ENCODE results near the gene FAM171A2.

DNA sequence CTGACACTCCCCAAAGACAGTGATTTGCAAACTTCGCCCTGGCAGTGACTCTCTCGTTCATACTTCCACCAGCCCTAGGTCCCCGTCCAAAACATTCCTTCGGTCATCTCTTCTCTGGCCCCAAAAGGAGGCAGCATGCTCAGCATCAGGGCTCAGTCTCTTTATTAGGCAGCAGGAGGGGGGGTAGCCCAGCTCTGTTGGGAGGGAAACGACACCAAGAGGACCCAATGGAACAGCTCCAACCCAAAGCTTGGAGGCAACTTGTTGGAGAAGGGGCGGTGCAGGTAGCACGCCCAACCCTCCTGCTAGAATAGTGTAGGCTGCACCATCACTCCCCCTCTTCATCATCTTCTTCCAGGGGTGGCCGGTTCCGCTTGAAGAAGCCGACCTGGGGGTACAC, 8.4 kb upstream of the FAM171A2 start:
- TF ChIP-seq, protein P1, sequence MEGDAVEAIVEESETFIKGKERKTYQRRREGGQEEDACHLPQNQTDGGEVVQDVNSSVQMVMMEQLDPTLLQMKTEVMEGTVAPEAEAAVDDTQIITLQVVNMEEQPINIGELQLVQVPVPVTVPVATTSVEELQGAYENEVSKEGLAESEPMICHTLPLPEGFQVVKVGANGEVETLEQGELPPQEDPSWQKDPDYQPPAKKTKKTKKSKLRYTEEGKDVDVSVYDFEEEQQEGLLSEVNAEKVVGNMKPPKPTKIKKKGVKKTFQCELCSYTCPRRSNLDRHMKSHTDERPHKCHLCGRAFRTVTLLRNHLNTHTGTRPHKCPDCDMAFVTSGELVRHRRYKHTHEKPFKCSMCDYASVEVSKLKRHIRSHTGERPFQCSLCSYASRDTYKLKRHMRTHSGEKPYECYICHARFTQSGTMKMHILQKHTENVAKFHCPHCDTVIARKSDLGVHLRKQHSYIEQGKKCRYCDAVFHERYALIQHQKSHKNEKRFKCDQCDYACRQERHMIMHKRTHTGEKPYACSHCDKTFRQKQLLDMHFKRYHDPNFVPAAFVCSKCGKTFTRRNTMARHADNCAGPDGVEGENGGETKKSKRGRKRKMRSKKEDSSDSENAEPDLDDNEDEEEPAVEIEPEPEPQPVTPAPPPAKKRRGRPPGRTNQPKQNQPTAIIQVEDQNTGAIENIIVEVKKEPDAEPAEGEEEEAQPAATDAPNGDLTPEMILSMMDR (IDR thresholded peaks at IDR 0.05) = no peak
- TF ChIP-seq EP300 (IDR thresholded peaks at IDR 0.05) (no peak), POLR2A (IDR thresholded peaks at IDR 0.05) (no peak)
